H1 (cell line): ENCODE measurements around the gene MVP. TPM values are rescaled to one million over a fixed set of nuclear protein-coding genes. Genes with fewer than 3 reads are reported as not detected.
A peak's percentile ranks its signal among the peaks of the same experiment; 100 is the strongest.

Source experiments
- CTCF ChIA-PET: fragments of 300-600 bp; sonication (Branson Sonifier 250); formaldehyde crosslinking; loops from one replicate; lab custom pipeline; 2021; ENCODE audit not compliant: partially characterized antibody; lab: Charles Lee
- POLR2A ChIA-PET: fragments of 300-600 bp; sonication (Branson Sonifier 250); formaldehyde crosslinking; loops from one replicate; lab custom pipeline; 2021; ENCODE audit warnings: inconsistent platforms; ENCODE audit not compliant: partially characterized antibody; lab: Charles Lee
- DNase-seq, 2 experiments: peaks; one replicate each; pipeline versions ENCODE4 v3.0.0 to v3.0.0-alpha.2; 2010 to 2022; ENCODE audit warnings: low spot score in 2 of 2, low read depth in 1 of 2, mixed read lengths in 1 of 2
- FAIRE-seq: peaks from 2 replicates; lab custom pipeline; 2011; peaks lifted over from hg19 to GRCh38; lab: Jason Lieb, UNC
- H2AFZ ChIP-seq: 2 replicates; pipeline ENCODE4 v1.8.1; 2012; ENCODE audit warnings: low read length, inconsistent platforms
- H2AK5ac ChIP-seq: 2 replicates; pipeline ENCODE4 v1.6.1; 2013; ENCODE audit warnings: low read depth, low read length
- H2BK120ac ChIP-seq: replicated peaks from 2 replicates; pipeline ENCODE3; 2013; ENCODE audit warnings: low read depth, low read length, inconsistent platforms
- H2BK12ac ChIP-seq: 2 replicates; pipeline ENCODE4 v1.6.1; 2013; ENCODE audit warnings: low read depth, low read length
- H2BK15ac ChIP-seq: 2 replicates; pipeline ENCODE4 v1.6.1; 2013; ENCODE audit warnings: low read length
- H2BK20ac ChIP-seq: 2 replicates; pipeline ENCODE4 v1.6.1; 2013; ENCODE audit warnings: low read length
- H2BK5ac ChIP-seq: 2 replicates; pipeline ENCODE4 v1.6.1; 2013; ENCODE audit warnings: low read depth, low read length
- H3K14ac ChIP-seq: 2 replicates; pipeline ENCODE4 v1.6.1; 2013; ENCODE audit warnings: inconsistent platforms; ENCODE audit not compliant: insufficient read length
- H3K18ac ChIP-seq: 2 replicates; pipeline ENCODE4 v1.6.1; 2013; ENCODE audit warnings: low read length; ENCODE audit errors: extremely low read depth
- H3K23ac ChIP-seq: 2 replicates; pipeline ENCODE4 v1.6.1; 2013; ENCODE audit warnings: inconsistent platforms; ENCODE audit not compliant: insufficient read length
- H3K23me2 ChIP-seq: 2 replicates; pipeline ENCODE4 v1.6.1; 2013; ENCODE audit warnings: low read depth, low read length
- H3K27ac ChIP-seq: 2 replicates; pipeline ENCODE4 v1.6.1; 2011; ENCODE audit warnings: low read depth, low read length, inconsistent platforms
- H3K27me3 ChIP-seq, 4 experiments: replicated peaks in 1 of 4; 1 replicate in 1 of 4; 2 replicates in 3 of 4; pipeline versions ENCODE4 v1.6.1 to v1.8.1; 2011 to 2013; ENCODE audit warnings: low read length in 3 of 4, mild to moderate bottlenecking in 3 of 4, inconsistent platforms in 2 of 4, mixed read lengths in 2 of 4, moderate library complexity in 1 of 4; ENCODE audit not compliant: control insufficient read depth in 3 of 4, insufficient read depth in 3 of 4; ENCODE audit errors: extremely low read depth in 1 of 4
- H3K36me3 ChIP-seq, 4 experiments: 2 replicates each; pipeline versions ENCODE4 v1.6.1 to v1.8.1; 2011 to 2013; ENCODE audit warnings: mild to moderate bottlenecking in 4 of 4, low read length in 3 of 4, moderate library complexity in 2 of 4, control low read depth in 1 of 4, inconsistent platforms in 1 of 4; ENCODE audit not compliant: insufficient read depth in 4 of 4, control insufficient read depth in 2 of 4
- H3K4ac ChIP-seq: replicated peaks from 2 replicates; pipeline ENCODE3; 2013; ENCODE audit warnings: low read length, low read depth, mixed read lengths, inconsistent platforms; ENCODE audit not compliant: insufficient read length
- H3K4me1 ChIP-seq, 4 experiments: replicated peaks in 1 of 4; 1 replicate in 1 of 4; 2 replicates in 3 of 4; pipeline versions ENCODE4 v1.6.1 to v1.8.1; 2011 to 2013; ENCODE audit warnings: low read length in 3 of 4, inconsistent platforms in 2 of 4, mixed read lengths in 1 of 4; ENCODE audit not compliant: insufficient read depth in 4 of 4, control insufficient read depth in 3 of 4
- H3K4me2 ChIP-seq, 2 experiments: 2 replicates each; pipeline versions ENCODE4 v1.6.1 to v1.8.1; 2011 to 2013; ENCODE audit warnings: low read depth in 2 of 2, low read length in 2 of 2, control low read depth in 1 of 2, inconsistent platforms in 1 of 2, mild to moderate bottlenecking in 1 of 2; ENCODE audit not compliant: insufficient read depth in 1 of 2
- H3K4me3 ChIP-seq, 4 experiments: fragments of 200-600, 300-600 bp in 1 of 4; sonication (generic), shearing (Covaris generic), sonication (Bioruptor Twin) in 1 of 4; 2 replicates each; pipeline versions ENCODE4 v1.5.1 to v1.8.1; 2011 to 2016; ENCODE audit warnings: low read length in 4 of 4, low read depth in 3 of 4, control low read depth in 2 of 4, inconsistent platforms in 2 of 4, mild to moderate bottlenecking in 2 of 4, mixed read lengths in 1 of 4, moderate library complexity in 1 of 4; ENCODE audit not compliant: insufficient read depth in 2 of 4; ENCODE audit errors: extremely low read depth in 1 of 4
- H3K56ac ChIP-seq: replicated peaks from 2 replicates; pipeline ENCODE3; 2013; ENCODE audit warnings: low read depth, mild to moderate bottlenecking, mixed read lengths, low read length, inconsistent platforms; ENCODE audit not compliant: insufficient read length
- H3K79me1 ChIP-seq: 2 replicates; pipeline ENCODE4 v1.6.1; 2013; ENCODE audit warnings: low read depth, low read length, control low read depth
- H3K79me2 ChIP-seq, 2 experiments: 2 replicates each; pipeline versions ENCODE4 v1.6.1 to v1.8.1; 2012 to 2013; ENCODE audit warnings: low read length in 2 of 2, mild to moderate bottlenecking in 2 of 2, inconsistent platforms in 1 of 2; ENCODE audit not compliant: insufficient read depth in 2 of 2, control insufficient read depth in 1 of 2
- H3K9ac ChIP-seq, 4 experiments: replicated peaks in 1 of 4; 1 replicate in 1 of 4; 2 replicates in 3 of 4; pipeline versions ENCODE4 v1.6.1 to v1.8.1; 2011 to 2013; ENCODE audit warnings: low read depth in 3 of 4, low read length in 3 of 4, control low read depth in 2 of 4, mild to moderate bottlenecking in 2 of 4, moderate library complexity in 2 of 4, inconsistent platforms in 1 of 4; ENCODE audit errors: extremely low read depth in 1 of 4
- H3K9me3 ChIP-seq, 2 experiments: 2 replicates each; pipeline versions ENCODE4 v1.6.1 to v1.8.1; 2012 to 2013; ENCODE audit warnings: mild to moderate bottlenecking in 2 of 2, moderate library complexity in 2 of 2, control low read depth in 1 of 2, inconsistent platforms in 1 of 2, low read depth in 1 of 2, low read length in 1 of 2, mixed read lengths in 1 of 2; ENCODE audit not compliant: insufficient read depth in 2 of 2
- H4K20me1 ChIP-seq, 2 experiments: replicated peaks in 1 of 2; 2 replicates each; pipeline versions ENCODE3 to v1.8.1; 2011 to 2013; ENCODE audit warnings: inconsistent platforms in 2 of 2, low read length in 2 of 2, mild to moderate bottlenecking in 1 of 2; ENCODE audit not compliant: insufficient read depth in 2 of 2, control insufficient read depth in 1 of 2
- H4K5ac ChIP-seq: 2 replicates; pipeline ENCODE4 v1.6.1; 2013; ENCODE audit warnings: low read length, low read depth, mixed read lengths, inconsistent platforms; ENCODE audit not compliant: insufficient read length
- H4K8ac ChIP-seq: 2 replicates; pipeline ENCODE4 v1.8.0; 2013; ENCODE audit warnings: mild to moderate bottlenecking, moderate library complexity, low read length, inconsistent platforms; ENCODE audit not compliant: insufficient read depth; ENCODE audit errors: extremely low read depth
- H4K91ac ChIP-seq: replicated peaks from 2 replicates; pipeline ENCODE3; 2013; ENCODE audit warnings: low read length, mixed read lengths, inconsistent platforms; ENCODE audit not compliant: insufficient read length
- KDM4A ChIP-seq: IDR thresholded peaks from one replicate; pipeline ENCODE4 v1.7.1; 2012; ENCODE audit warnings: low read depth, mild to moderate bottlenecking, moderate library complexity, low read length, inconsistent platforms; ENCODE audit not compliant: severe bottlenecking
- POLR2A ChIP-seq, 2 experiments: IDR thresholded peaks; 1 replicate in 1 of 2; 2 replicates in 1 of 2; pipeline ENCODE4 v1.6.1; 2011; ENCODE audit warnings: low read depth in 2 of 2, low read length in 2 of 2, mild to moderate bottlenecking in 2 of 2; ENCODE audit errors: control extremely low read depth in 1 of 2
- RNF2 ChIP-seq: fragments of 200-900, 300-1000 bp; sonication (generic); IDR thresholded peaks from 2 replicates; pipeline ENCODE4 v1.7.1; 2016; ENCODE audit warnings: borderline replicate concordance, low read depth, mild to moderate bottlenecking, antibody characterized with exemption, low read length; ENCODE audit not compliant: poor library complexity, severe bottlenecking; ENCODE audit errors: missing control alignments
- SIN3A ChIP-seq, 2 experiments: IDR thresholded peaks in 1 of 2; conservative IDR thresholded peaks in 1 of 2; 2 replicates each; pipeline ENCODE4 v1.6.1; 2011 to 2012; ENCODE audit warnings: low read length in 2 of 2, improper control_type of control experiment in 1 of 2, low read depth in 1 of 2, mild to moderate bottlenecking in 1 of 2
- SIRT6 ChIP-seq: IDR thresholded peaks from one replicate; pipeline ENCODE4 v1.7.1; 2012; ENCODE audit warnings: low read length, inconsistent platforms
- SIX5 ChIP-seq: IDR thresholded peaks from 2 replicates; pipeline ENCODE4 v1.6.1; 2011; ENCODE audit warnings: mild to moderate bottlenecking, low read depth, low read length
- SP1 ChIP-seq: IDR thresholded peaks from 2 replicates; pipeline ENCODE4 v1.6.1; 2011; ENCODE audit warnings: low read depth, low read length
- SP4 ChIP-seq: IDR thresholded peaks from 2 replicates; pipeline ENCODE4 v1.6.1; 2012; ENCODE audit warnings: low read length, inconsistent platforms
- ZNF274 ChIP-seq: IDR thresholded peaks from 2 replicates; pipeline ENCODE4 v1.7.0; 2012; ENCODE audit warnings: low read length, borderline replicate concordance; ENCODE audit errors: extremely low read depth
- WGBS, 2 experiments: shearing (Covaris generic) in 1 of 2; methylation state at CpG; one replicate each; pipeline versions ENCODE4 v1.1.6 to v1.1.7; 2013 to 2015; ENCODE audit warnings: low lambda C conversion rate in 2 of 2, mixed read lengths in 2 of 2, inconsistent platforms in 1 of 2, low coverage in 1 of 2, missing lambda C conversion rate in 1 of 2; ENCODE audit not compliant: insufficient replicate concordance in 2 of 2, insufficient coverage in 1 of 2, insufficient read length in 1 of 2; ENCODE audit errors: extremely low coverage in 1 of 2, missing lambda C conversion rate in 1 of 2; 5-methylcytosine and 5-hydroxymethylcytosine counted together
- polyA plus RNA-seq, 7 experiments: library from polyadenylated mRNA; depleted of rRNA in 3 of 7; stranded (reverse) in 5 of 7; unstranded in 2 of 7; fragments of >200 nt in 5 of 7; fragments of 200-250 nt in 2 of 7; gene quantifications; 1 replicate in 5 of 7; 2 replicates in 1 of 7; 4 replicates in 1 of 7; pipeline versions ENCODE4 v1.2.1 to v1.2.3, GENCODE V29; 2011 to 2013; ENCODE audit warnings: missing spikeins in 2 of 7, mixed read lengths in 2 of 7
- total RNA-seq: library from RNA; stranded (reverse); fragmentation: NEBNext Ultra II Directional; extraction: Animal tissue kit (Norgen Biotek cat#: 25700); gene quantifications from 2 replicates; pipeline ENCODE4 v1.2.1, GENCODE V29; 2021
- TF ChIP-seq, protein P1 (sequence below): IDR thresholded peaks from 2 replicates; pipeline ENCODE4 v1.6.1; 2012; ENCODE audit warnings: low read length, inconsistent platforms
- TF ChIP-seq, protein P2 (sequence below): IDR thresholded peaks from 2 replicates; pipeline ENCODE4 v1.6.1; 2011; ENCODE audit warnings: low read depth, mild to moderate bottlenecking, low read length; ENCODE audit not compliant: insufficient read depth

The MVP gene
- total and polyA plus RNA-seq, 2 of the 8 experiments (the other 6 are each of a cell fraction or from before 2014, with no cell fraction given): 1.9 TPM

DNA sequence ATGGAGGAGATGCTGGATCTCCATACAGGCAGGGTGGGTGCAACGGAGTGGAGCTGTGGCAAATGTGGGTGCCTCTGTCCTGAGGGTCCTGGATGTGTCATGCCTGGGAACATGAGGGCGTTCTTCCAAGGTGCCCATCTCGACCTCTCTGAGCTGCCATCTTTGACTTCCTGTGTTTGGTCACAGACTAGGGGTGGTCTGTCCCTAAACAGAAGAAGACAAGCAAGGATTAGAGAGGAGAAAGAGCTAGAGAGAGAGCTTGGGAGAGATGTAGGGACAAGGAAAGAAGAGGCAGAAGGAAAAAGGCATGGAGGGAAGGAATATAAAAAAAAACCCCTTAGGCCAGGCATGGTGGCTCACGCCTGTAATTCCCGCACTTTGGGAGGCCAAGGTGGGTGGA, 45.5 kb upstream of the MVP start:
- no peak overlapping the region for H2BK12ac ChIP-seq
- FAIRE-seq: no peak
- H2BK20ac ChIP-seq: 0 out of 2 replicates have a peak overlapping the region, but pooled peaks have one; percentile 8
- no peak overlapping the region for H3K27ac ChIP-seq
- POLR2A ChIA-PET: interaction anchor here (0.8 to 1.3 kb wide), 6 partner anchors 10 to 75 kb away, joined by 3 to 5 read pairs (median 3); no protein-coding TSS in a partner anchor
- no peak for DNase-seq
- H4K20me1 ChIP-seq: no peaks in the 10 kb centered on the region
- H3K4me3 ChIP-seq: no peak overlapping the region
- TF ChIP-seq SIN3A (conservative IDR thresholded peaks at IDR 0.05 in 1 of 2, IDR thresholded peaks at IDR 0.05 in 1 of 2; ENCODE audit: low read depth in 1 of 2, low read length in 2 of 2): no peak
- no peak for TF ChIP-seq SP1
- TF ChIP-seq SIX5: no peak
- TF ChIP-seq, protein P1, sequence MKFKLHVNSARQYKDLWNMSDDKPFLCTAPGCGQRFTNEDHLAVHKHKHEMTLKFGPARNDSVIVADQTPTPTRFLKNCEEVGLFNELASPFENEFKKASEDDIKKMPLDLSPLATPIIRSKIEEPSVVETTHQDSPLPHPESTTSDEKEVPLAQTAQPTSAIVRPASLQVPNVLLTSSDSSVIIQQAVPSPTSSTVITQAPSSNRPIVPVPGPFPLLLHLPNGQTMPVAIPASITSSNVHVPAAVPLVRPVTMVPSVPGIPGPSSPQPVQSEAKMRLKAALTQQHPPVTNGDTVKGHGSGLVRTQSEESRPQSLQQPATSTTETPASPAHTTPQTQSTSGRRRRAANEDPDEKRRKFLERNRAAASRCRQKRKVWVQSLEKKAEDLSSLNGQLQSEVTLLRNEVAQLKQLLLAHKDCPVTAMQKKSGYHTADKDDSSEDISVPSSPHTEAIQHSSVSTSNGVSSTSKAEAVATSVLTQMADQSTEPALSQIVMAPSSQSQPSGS: no peak
- TF ChIP-seq ZNF274: no peak
- TF ChIP-seq RNF2: no peak
- no peak for TF ChIP-seq SIRT6
- TF ChIP-seq SP4: no peak
- no peak for TF ChIP-seq POLR2A (IDR thresholded peaks at IDR 0.05; ENCODE audit: control extremely low read depth in 1 of 2, low read depth in 2 of 2, low read length in 2 of 2)
- TF ChIP-seq, protein P2, sequence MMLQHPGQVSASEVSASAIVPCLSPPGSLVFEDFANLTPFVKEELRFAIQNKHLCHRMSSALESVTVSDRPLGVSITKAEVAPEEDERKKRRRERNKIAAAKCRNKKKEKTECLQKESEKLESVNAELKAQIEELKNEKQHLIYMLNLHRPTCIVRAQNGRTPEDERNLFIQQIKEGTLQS: no peak
- no peak for TF ChIP-seq KDM4A
- no peaks in the 10 kb centered on the region for H3K23me2 ChIP-seq
- no peaks in the 10 kb centered on the region for H3K9me3 ChIP-seq
- H3K4me2 ChIP-seq: no peak overlapping the region
- H3K79me1 ChIP-seq: no peaks in the 10 kb centered on the region
- no peak overlapping the region; the same call in 1 of the 2 replicates for H2BK5ac ChIP-seq
- no peak overlapping the region for H2BK120ac ChIP-seq
- no peaks in the 10 kb centered on the region for H3K36me3 ChIP-seq
- H3K14ac ChIP-seq: no peak overlapping the region
- 0 out of 2 replicates have a peak overlapping the region, but pooled peaks have one; percentile 19 for H2BK15ac ChIP-seq
- H3K18ac ChIP-seq: no peak overlapping the region
- no peak overlapping the region for H2AK5ac ChIP-seq
- CTCF ChIA-PET: interaction anchor here (0.6 to 2.3 kb wide), 5 partner anchors 10 to 74 kb away, joined by 3 to 15 read pairs (median 3); no protein-coding TSS in a partner anchor
- no peaks in the 10 kb centered on the region for H3K79me2 ChIP-seq
- H3K56ac ChIP-seq: no peak overlapping the region
- no peak overlapping the region for H4K8ac ChIP-seq
- no peak overlapping the region for H2AFZ ChIP-seq
- no peak overlapping the region for H4K91ac ChIP-seq
- WGBS, 2 experiments: 83% methylated on average over 5 of the region's 5 CpGs; no CpG with 5 or more reads in 1 of the 2 experiments
- no peak overlapping the region for H3K23ac ChIP-seq
- no peaks in the 10 kb centered on the region for H3K4me1 ChIP-seq
- H3K4ac ChIP-seq: no peak overlapping the region
- no peak overlapping the region for H4K5ac ChIP-seq
- H3K9ac ChIP-seq: no peak overlapping the region
- no peaks in the 10 kb centered on the region; a peak in 1 of 7 replicates for H3K27me3 ChIP-seq
